ENCODE data around the gene VIL1. TPM values are rescaled to one million over a fixed set of nuclear protein-coding genes. Genes with fewer than 3 reads are reported as not detected.

The VIL1 gene
- total and polyA plus RNA-seq, 2 of the 8 experiments (the other 6 are each of a cell fraction or from before 2014, with no cell fraction given) = 6.2 to 7.0 TPM

DNA sequence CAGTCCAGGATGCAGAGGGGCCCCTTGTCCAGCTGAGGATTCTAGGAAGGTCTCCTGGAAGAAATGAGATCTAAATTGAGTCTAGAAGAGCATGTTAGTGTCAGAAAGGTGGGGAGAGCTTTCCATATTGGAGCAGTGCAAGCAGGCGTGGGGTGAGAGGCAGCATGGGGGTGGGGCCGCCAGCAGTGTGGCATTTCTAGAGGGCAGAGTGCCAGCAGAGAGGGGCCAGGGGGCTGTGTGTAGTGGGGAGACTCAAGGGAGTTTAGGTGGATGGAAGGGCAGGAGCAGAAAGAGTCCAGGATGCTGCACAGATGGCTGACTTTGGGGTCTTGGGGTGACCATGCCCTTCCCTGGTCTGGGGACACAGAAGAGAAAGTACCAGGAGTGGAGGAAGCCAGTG, 2.1 kb downstream of the VIL1 start (continued):
- no peak for TF ChIP-seq CBX8 (IDR thresholded peaks at IDR 0.05; ENCODE audit: borderline replicate concordance, low read depth, low read length)
- no peak for TF ChIP-seq EZH2 (IDR thresholded peaks at IDR 0.05; ENCODE audit: low read depth, low read length, severe bottlenecking)
- TF ChIP-seq CHD2 (IDR thresholded peaks at IDR 0.05; ENCODE audit: low read length) = no peak
- no peak for TF ChIP-seq SP2 (IDR thresholded peaks at IDR 0.05; ENCODE audit: low read length)
- TF ChIP-seq POLR2A (IDR thresholded peaks at IDR 0.05; ENCODE audit: control extremely low read depth in 1 of 2, low read depth in 2 of 2, low read length in 2 of 2) = no peak
- no peak for TF ChIP-seq KDM4A (IDR thresholded peaks at IDR 0.05; ENCODE audit: low read depth, low read length, severe bottlenecking)
- no peak for TF ChIP-seq BCL11A (IDR thresholded peaks at IDR 0.05; ENCODE audit: low read depth in 2 of 2, low read length in 2 of 2)
